ENCODE measurements around the gene PELI3.

PELI3 gene

DNA sequence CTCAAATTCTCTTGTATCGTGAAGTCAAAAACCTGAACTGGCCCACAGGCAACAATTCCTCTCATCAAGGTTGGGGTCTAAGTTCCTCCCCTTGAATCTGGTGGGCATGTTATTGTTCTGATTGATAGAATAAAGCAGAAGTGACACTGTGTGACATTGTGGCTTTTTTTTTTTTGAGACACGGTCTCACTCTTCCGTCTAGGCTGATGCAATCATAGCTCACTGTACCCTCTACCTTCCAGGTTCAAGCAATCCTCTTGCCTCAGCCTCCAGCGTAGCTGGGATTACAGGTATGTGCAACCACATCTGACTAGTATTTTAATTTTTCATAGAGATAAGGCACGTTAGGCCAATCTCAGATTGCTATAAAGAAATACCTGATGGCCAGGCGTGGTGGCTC, 8.9 kb upstream of the PELI3 start:
- peaks cover 13% of the 10 kb centered on the region for H3K4me1 ChIP-seq (ENCODE audit: insufficient read depth, low read length, poor library complexity, severe bottlenecking)
- H3K4me3 ChIP-seq (ENCODE audit: low read length, poor library complexity, severe bottlenecking) = no peak overlapping the region
- no peaks in the 10 kb centered on the region for H3K79me2 ChIP-seq (ENCODE audit: insufficient read depth, low read length)
- H3K4me2 ChIP-seq (ENCODE audit: low read depth, low read length, poor library complexity, severe bottlenecking) = no peak overlapping the region
- no peaks in the 10 kb centered on the region for H3K36me3 ChIP-seq (ENCODE audit: insufficient read depth, low read length)
- H2AFZ ChIP-seq (ENCODE audit: low read length) = no peak overlapping the region
- H3K9me2 ChIP-seq (replicated peaks; ENCODE audit: low read depth, low read length) = no peaks in the 10 kb centered on the region
- H3K9me3 ChIP-seq (ENCODE audit: insufficient read depth, low read depth, low read length) = no peaks in the 10 kb centered on the region
- no peaks in the 10 kb centered on the region for H3K27me3 ChIP-seq (ENCODE audit: insufficient read depth, low read length, poor library complexity, severe bottlenecking)
- H4K20me1 ChIP-seq (ENCODE audit: insufficient read depth, low read length, poor library complexity, severe bottlenecking) = no peaks in the 10 kb centered on the region
- no peak overlapping the region for H3K9ac ChIP-seq (ENCODE audit: low read depth, low read length, poor library complexity, severe bottlenecking)
- TF ChIP-seq, protein P1, sequence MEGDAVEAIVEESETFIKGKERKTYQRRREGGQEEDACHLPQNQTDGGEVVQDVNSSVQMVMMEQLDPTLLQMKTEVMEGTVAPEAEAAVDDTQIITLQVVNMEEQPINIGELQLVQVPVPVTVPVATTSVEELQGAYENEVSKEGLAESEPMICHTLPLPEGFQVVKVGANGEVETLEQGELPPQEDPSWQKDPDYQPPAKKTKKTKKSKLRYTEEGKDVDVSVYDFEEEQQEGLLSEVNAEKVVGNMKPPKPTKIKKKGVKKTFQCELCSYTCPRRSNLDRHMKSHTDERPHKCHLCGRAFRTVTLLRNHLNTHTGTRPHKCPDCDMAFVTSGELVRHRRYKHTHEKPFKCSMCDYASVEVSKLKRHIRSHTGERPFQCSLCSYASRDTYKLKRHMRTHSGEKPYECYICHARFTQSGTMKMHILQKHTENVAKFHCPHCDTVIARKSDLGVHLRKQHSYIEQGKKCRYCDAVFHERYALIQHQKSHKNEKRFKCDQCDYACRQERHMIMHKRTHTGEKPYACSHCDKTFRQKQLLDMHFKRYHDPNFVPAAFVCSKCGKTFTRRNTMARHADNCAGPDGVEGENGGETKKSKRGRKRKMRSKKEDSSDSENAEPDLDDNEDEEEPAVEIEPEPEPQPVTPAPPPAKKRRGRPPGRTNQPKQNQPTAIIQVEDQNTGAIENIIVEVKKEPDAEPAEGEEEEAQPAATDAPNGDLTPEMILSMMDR (conservative IDR thresholded peaks at IDR 0.05; ENCODE audit: low read length) = no peak
- no peak for TF ChIP-seq EZH2phosphoT487 (IDR thresholded peaks at IDR 0.05; ENCODE audit: borderline replicate concordance)
- no peaks in the 10 kb centered on the region for H3F3A ChIP-seq (ENCODE audit: low read depth)

DNA sequence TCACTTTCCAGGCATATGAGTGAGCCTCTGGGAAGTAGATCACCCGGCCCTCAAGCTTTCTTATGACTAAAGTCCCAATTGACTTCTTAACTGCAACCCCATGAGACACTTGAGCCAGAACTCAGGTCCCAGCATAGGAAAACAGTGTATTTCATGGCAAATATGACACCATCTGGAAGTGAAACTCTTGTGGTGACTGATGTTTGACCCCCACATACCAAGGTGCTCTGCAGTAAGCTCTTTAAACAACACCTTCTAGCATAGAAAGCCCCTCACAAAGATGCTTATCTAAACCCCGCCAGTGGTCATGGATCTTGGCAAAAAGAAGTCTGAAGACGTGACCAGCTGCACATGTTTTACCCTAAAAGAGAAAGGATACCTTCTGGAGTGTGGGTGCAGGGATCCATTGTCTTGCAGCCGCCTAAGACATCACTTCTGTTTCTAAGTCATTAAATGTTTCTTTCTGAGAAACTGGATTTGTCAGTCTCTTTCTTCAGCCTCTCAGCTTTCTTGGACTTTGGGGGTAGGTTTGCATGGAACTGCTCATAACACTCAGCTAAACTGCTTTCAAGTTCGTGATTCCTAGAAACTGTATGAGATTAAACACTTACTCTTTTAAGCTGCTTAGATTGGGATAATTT, 7.4 kb upstream of the PELI3 start:
- Histone ChIP-seq H3K4me2 (ENCODE audit: low read depth, low read length, poor library complexity, severe bottlenecking) (no peak overlapping the region), H4K20me1 (ENCODE audit: insufficient read depth, low read length, poor library complexity, severe bottlenecking) (no peaks in the 10 kb centered on the region), H3K4me1 (ENCODE audit: insufficient read depth, low read length, poor library complexity, severe bottlenecking) (peaks cover 6% of the 10 kb centered on the region), H2AFZ (ENCODE audit: low read length) (no peak overlapping the region), H3K9me2 (replicated peaks; ENCODE audit: low read depth, low read length) (no peaks in the 10 kb centered on the region), H3F3A (ENCODE audit: low read depth) (no peaks in the 10 kb centered on the region), H3K9me3 (ENCODE audit: insufficient read depth, low read depth, low read length) (no peaks in the 10 kb centered on the region; the same call in 1 of the 2 replicates), H3K9ac (ENCODE audit: low read depth, low read length, poor library complexity, severe bottlenecking) (no peak overlapping the region), H3K4me3 (ENCODE audit: low read length, poor library complexity, severe bottlenecking) (no peak overlapping the region), H3K36me3 (ENCODE audit: insufficient read depth, low read length) (no peaks in the 10 kb centered on the region), H3K27me3 (ENCODE audit: insufficient read depth, low read length, poor library complexity, severe bottlenecking) (no peaks in the 10 kb centered on the region), H3K79me2 (ENCODE audit: insufficient read depth, low read length) (no peaks in the 10 kb centered on the region)
- no peak for TF ChIP-seq EZH2phosphoT487 (IDR thresholded peaks at IDR 0.05; ENCODE audit: borderline replicate concordance)
- TF ChIP-seq, protein P1 (conservative IDR thresholded peaks at IDR 0.05; ENCODE audit: low read length) = no peak

DNA sequence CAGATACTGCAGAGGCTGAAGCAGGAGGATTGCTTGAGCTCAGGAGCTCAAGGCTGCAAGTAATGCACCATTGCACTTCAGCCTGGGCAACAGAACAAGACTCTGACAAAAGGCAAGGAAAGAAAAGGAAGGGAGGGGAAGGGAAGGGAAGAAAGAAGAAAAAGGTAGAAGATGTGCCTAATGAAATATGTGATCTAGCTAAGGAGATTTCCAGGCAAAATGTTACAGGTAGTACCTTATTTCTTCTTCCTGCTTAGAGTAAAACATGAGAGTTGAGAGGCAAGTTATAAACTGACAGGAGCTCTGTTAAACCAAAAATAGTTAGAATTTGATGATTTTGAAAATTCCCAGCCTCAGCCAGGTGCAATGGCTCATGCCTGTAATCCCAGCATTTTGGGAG, 4.7 kb upstream of the PELI3 start:
- Histone ChIP-seq H2AFZ (ENCODE audit: low read length) (no peak overlapping the region), H3K27me3 (ENCODE audit: insufficient read depth, low read length, poor library complexity, severe bottlenecking) (no peaks in the 10 kb centered on the region), H3K36me3 (ENCODE audit: insufficient read depth, low read length) (no peaks in the 10 kb centered on the region), H3K4me1 (ENCODE audit: insufficient read depth, low read length, poor library complexity, severe bottlenecking) (peaks cover 16% of the 10 kb centered on the region), H3K9me3 (ENCODE audit: insufficient read depth, low read depth, low read length) (no peaks in the 10 kb centered on the region; the same call in 1 of the 2 replicates), H3K79me2 (ENCODE audit: insufficient read depth, low read length) (no peaks in the 10 kb centered on the region), H3F3A (ENCODE audit: low read depth) (peaks cover 9% of the 10 kb centered on the region; the same call in 1 of the 2 replicates), H3K9me2 (replicated peaks; ENCODE audit: low read depth, low read length) (no peaks in the 10 kb centered on the region), H3K9ac (ENCODE audit: low read depth, low read length, poor library complexity, severe bottlenecking) (no peak overlapping the region), H4K20me1 (ENCODE audit: insufficient read depth, low read length, poor library complexity, severe bottlenecking) (no peaks in the 10 kb centered on the region), H3K4me2 (ENCODE audit: low read depth, low read length, poor library complexity, severe bottlenecking) (no peak overlapping the region), H3K4me3 (ENCODE audit: low read length, poor library complexity, severe bottlenecking) (no peak overlapping the region)
- no peak for TF ChIP-seq EZH2phosphoT487 (IDR thresholded peaks at IDR 0.05; ENCODE audit: borderline replicate concordance)
- TF ChIP-seq, protein P1 (conservative IDR thresholded peaks at IDR 0.05; ENCODE audit: low read length) = no peak

Data from Loucy (cell line).